H1 (cell line): ENCODE data around the gene FLVCR2. TPM values are rescaled to one million over a fixed set of nuclear protein-coding genes. Genes with fewer than 3 reads are reported as not detected.

ENCODE experiments used
- CTCF ChIA-PET: fragments of 300-600 bp; sonication (Branson Sonifier 250); formaldehyde crosslinking; loops from one replicate; lab custom pipeline; 2021; ENCODE audit not compliant: partially characterized antibody; lab: Charles Lee
- POLR2A ChIA-PET: fragments of 300-600 bp; sonication (Branson Sonifier 250); formaldehyde crosslinking; loops from one replicate; lab custom pipeline; 2021; ENCODE audit warnings: inconsistent platforms; ENCODE audit not compliant: partially characterized antibody; lab: Charles Lee
- DNase-seq, 2 experiments: peaks; one replicate each; pipeline versions ENCODE4 v3.0.0 to v3.0.0-alpha.2; 2010 to 2022; ENCODE audit warnings: low spot score in 2 of 2, low read depth in 1 of 2, mixed read lengths in 1 of 2
- FAIRE-seq: peaks from 2 replicates; lab custom pipeline; 2011; peaks lifted over from hg19 to GRCh38; lab: Jason Lieb, UNC
- H2AFZ ChIP-seq: 2 replicates; pipeline ENCODE4 v1.8.1; 2012; ENCODE audit warnings: low read length, inconsistent platforms
- H2AK5ac ChIP-seq: 2 replicates; pipeline ENCODE4 v1.6.1; 2013; ENCODE audit warnings: low read depth, low read length
- H2BK120ac ChIP-seq: replicated peaks from 2 replicates; pipeline ENCODE3; 2013; ENCODE audit warnings: low read depth, low read length, inconsistent platforms
- H2BK12ac ChIP-seq: 2 replicates; pipeline ENCODE4 v1.6.1; 2013; ENCODE audit warnings: low read depth, low read length
- H2BK15ac ChIP-seq: 2 replicates; pipeline ENCODE4 v1.6.1; 2013; ENCODE audit warnings: low read length
- H2BK20ac ChIP-seq: 2 replicates; pipeline ENCODE4 v1.6.1; 2013; ENCODE audit warnings: low read length
- H2BK5ac ChIP-seq: 2 replicates; pipeline ENCODE4 v1.6.1; 2013; ENCODE audit warnings: low read depth, low read length
- H3K14ac ChIP-seq: 2 replicates; pipeline ENCODE4 v1.6.1; 2013; ENCODE audit warnings: inconsistent platforms; ENCODE audit not compliant: insufficient read length
- H3K18ac ChIP-seq: 2 replicates; pipeline ENCODE4 v1.6.1; 2013; ENCODE audit warnings: low read length; ENCODE audit errors: extremely low read depth
- H3K23ac ChIP-seq: 2 replicates; pipeline ENCODE4 v1.6.1; 2013; ENCODE audit warnings: inconsistent platforms; ENCODE audit not compliant: insufficient read length
- H3K23me2 ChIP-seq: 2 replicates; pipeline ENCODE4 v1.6.1; 2013; ENCODE audit warnings: low read depth, low read length
- H3K27ac ChIP-seq: 2 replicates; pipeline ENCODE4 v1.6.1; 2011; ENCODE audit warnings: low read depth, low read length, inconsistent platforms
- H3K27me3 ChIP-seq, 4 experiments: replicated peaks in 1 of 4; 1 replicate in 1 of 4; 2 replicates in 3 of 4; pipeline versions ENCODE4 v1.6.1 to v1.8.1; 2011 to 2013; ENCODE audit warnings: low read length in 3 of 4, mild to moderate bottlenecking in 3 of 4, inconsistent platforms in 2 of 4, mixed read lengths in 2 of 4, moderate library complexity in 1 of 4; ENCODE audit not compliant: control insufficient read depth in 3 of 4, insufficient read depth in 3 of 4; ENCODE audit errors: extremely low read depth in 1 of 4
- H3K36me3 ChIP-seq, 4 experiments: 2 replicates each; pipeline versions ENCODE4 v1.6.1 to v1.8.1; 2011 to 2013; ENCODE audit warnings: mild to moderate bottlenecking in 4 of 4, low read length in 3 of 4, moderate library complexity in 2 of 4, control low read depth in 1 of 4, inconsistent platforms in 1 of 4; ENCODE audit not compliant: insufficient read depth in 4 of 4, control insufficient read depth in 2 of 4
- H3K4ac ChIP-seq: replicated peaks from 2 replicates; pipeline ENCODE3; 2013; ENCODE audit warnings: low read length, low read depth, mixed read lengths, inconsistent platforms; ENCODE audit not compliant: insufficient read length
- H3K4me1 ChIP-seq, 4 experiments: replicated peaks in 1 of 4; 1 replicate in 1 of 4; 2 replicates in 3 of 4; pipeline versions ENCODE4 v1.6.1 to v1.8.1; 2011 to 2013; ENCODE audit warnings: low read length in 3 of 4, inconsistent platforms in 2 of 4, mixed read lengths in 1 of 4; ENCODE audit not compliant: insufficient read depth in 4 of 4, control insufficient read depth in 3 of 4
- H3K4me2 ChIP-seq, 2 experiments: 2 replicates each; pipeline versions ENCODE4 v1.6.1 to v1.8.1; 2011 to 2013; ENCODE audit warnings: low read depth in 2 of 2, low read length in 2 of 2, control low read depth in 1 of 2, inconsistent platforms in 1 of 2, mild to moderate bottlenecking in 1 of 2; ENCODE audit not compliant: insufficient read depth in 1 of 2
- H3K4me3 ChIP-seq, 4 experiments: fragments of 200-600, 300-600 bp in 1 of 4; sonication (generic), shearing (Covaris generic), sonication (Bioruptor Twin) in 1 of 4; 2 replicates each; pipeline versions ENCODE4 v1.5.1 to v1.8.1; 2011 to 2016; ENCODE audit warnings: low read length in 4 of 4, low read depth in 3 of 4, control low read depth in 2 of 4, inconsistent platforms in 2 of 4, mild to moderate bottlenecking in 2 of 4, mixed read lengths in 1 of 4, moderate library complexity in 1 of 4; ENCODE audit not compliant: insufficient read depth in 2 of 4; ENCODE audit errors: extremely low read depth in 1 of 4
- H3K56ac ChIP-seq: replicated peaks from 2 replicates; pipeline ENCODE3; 2013; ENCODE audit warnings: low read depth, mild to moderate bottlenecking, mixed read lengths, low read length, inconsistent platforms; ENCODE audit not compliant: insufficient read length
- H3K79me1 ChIP-seq: 2 replicates; pipeline ENCODE4 v1.6.1; 2013; ENCODE audit warnings: low read depth, low read length, control low read depth
- H3K79me2 ChIP-seq, 2 experiments: 2 replicates each; pipeline versions ENCODE4 v1.6.1 to v1.8.1; 2012 to 2013; ENCODE audit warnings: low read length in 2 of 2, mild to moderate bottlenecking in 2 of 2, inconsistent platforms in 1 of 2; ENCODE audit not compliant: insufficient read depth in 2 of 2, control insufficient read depth in 1 of 2
- H3K9ac ChIP-seq, 4 experiments: replicated peaks in 1 of 4; 1 replicate in 1 of 4; 2 replicates in 3 of 4; pipeline versions ENCODE4 v1.6.1 to v1.8.1; 2011 to 2013; ENCODE audit warnings: low read depth in 3 of 4, low read length in 3 of 4, control low read depth in 2 of 4, mild to moderate bottlenecking in 2 of 4, moderate library complexity in 2 of 4, inconsistent platforms in 1 of 4; ENCODE audit errors: extremely low read depth in 1 of 4
- H3K9me3 ChIP-seq, 2 experiments: 2 replicates each; pipeline versions ENCODE4 v1.6.1 to v1.8.1; 2012 to 2013; ENCODE audit warnings: mild to moderate bottlenecking in 2 of 2, moderate library complexity in 2 of 2, control low read depth in 1 of 2, inconsistent platforms in 1 of 2, low read depth in 1 of 2, low read length in 1 of 2, mixed read lengths in 1 of 2; ENCODE audit not compliant: insufficient read depth in 2 of 2
- H4K20me1 ChIP-seq, 2 experiments: replicated peaks in 1 of 2; 2 replicates each; pipeline versions ENCODE3 to v1.8.1; 2011 to 2013; ENCODE audit warnings: inconsistent platforms in 2 of 2, low read length in 2 of 2, mild to moderate bottlenecking in 1 of 2; ENCODE audit not compliant: insufficient read depth in 2 of 2, control insufficient read depth in 1 of 2
- H4K5ac ChIP-seq: 2 replicates; pipeline ENCODE4 v1.6.1; 2013; ENCODE audit warnings: low read length, low read depth, mixed read lengths, inconsistent platforms; ENCODE audit not compliant: insufficient read length
- H4K8ac ChIP-seq: 2 replicates; pipeline ENCODE4 v1.8.0; 2013; ENCODE audit warnings: mild to moderate bottlenecking, moderate library complexity, low read length, inconsistent platforms; ENCODE audit not compliant: insufficient read depth; ENCODE audit errors: extremely low read depth
- H4K91ac ChIP-seq: replicated peaks from 2 replicates; pipeline ENCODE3; 2013; ENCODE audit warnings: low read length, mixed read lengths, inconsistent platforms; ENCODE audit not compliant: insufficient read length
- ASH2L ChIP-seq: fragments of 200-600, 300-600 bp; sonication (generic); IDR thresholded peaks from one replicate; pipeline ENCODE4 v1.7.1; 2017; ENCODE audit warnings: low read length
- CBX8 ChIP-seq: fragments of 300-800, 300-1000 bp; sonication (generic); IDR thresholded peaks from 2 replicates; pipeline ENCODE4 v1.7.1; 2016; ENCODE audit warnings: low read depth, low read length, borderline replicate concordance
- EP300 ChIP-seq, 2 experiments: IDR thresholded peaks; 1 replicate in 1 of 2; 2 replicates in 1 of 2; pipeline ENCODE4 v1.6.1; 2011 to 2012; ENCODE audit warnings: low read depth in 2 of 2, low read length in 2 of 2, mild to moderate bottlenecking in 2 of 2, borderline replicate concordance in 1 of 2, inconsistent platforms in 1 of 2, moderate library complexity in 1 of 2
- FOSL1 ChIP-seq: IDR thresholded peaks from 2 replicates; pipeline ENCODE4 v1.6.1; 2011; ENCODE audit warnings: mild to moderate bottlenecking, low read depth, low read length, moderate library complexity; ENCODE audit not compliant: insufficient read depth
- GABPA ChIP-seq: IDR thresholded peaks from 2 replicates; pipeline ENCODE4 v1.6.1; 2011; ENCODE audit warnings: mild to moderate bottlenecking, low read length, moderate library complexity, borderline replicate concordance; ENCODE audit not compliant: insufficient read depth
- MAFK ChIP-seq: IDR thresholded peaks from 2 replicates; pipeline ENCODE4 v1.6.1; 2012; ENCODE audit warnings: low read depth, mild to moderate bottlenecking, improper control_type of control experiment, low read length
- NANOG ChIP-seq: IDR thresholded peaks from 2 replicates; pipeline ENCODE4 v1.6.1; 2011; ENCODE audit warnings: low read length, low read depth, mild to moderate bottlenecking, inconsistent platforms; ENCODE audit not compliant: insufficient read depth, poor library complexity, severe bottlenecking
- RAD21 ChIP-seq, 2 experiments: IDR thresholded peaks in 1 of 2; conservative IDR thresholded peaks in 1 of 2; 2 replicates each; pipeline ENCODE4 v1.6.1; 2011; ENCODE audit warnings: low read depth in 2 of 2, low read length in 2 of 2, improper control_type of control experiment in 1 of 2, inconsistent platforms in 1 of 2, mild to moderate bottlenecking in 1 of 2, moderate library complexity in 1 of 2
- RFX5 ChIP-seq: IDR thresholded peaks from 2 replicates; pipeline ENCODE4 v1.6.1; 2011; ENCODE audit warnings: low read depth, low read length, improper control_type of control experiment, borderline replicate concordance
- SIX5 ChIP-seq: IDR thresholded peaks from 2 replicates; pipeline ENCODE4 v1.6.1; 2011; ENCODE audit warnings: mild to moderate bottlenecking, low read depth, low read length
- SP2 ChIP-seq: IDR thresholded peaks from 2 replicates; pipeline ENCODE4 v1.6.1; 2012; ENCODE audit warnings: mild to moderate bottlenecking, low read length, inconsistent platforms
- YY1 ChIP-seq: IDR thresholded peaks from 2 replicates; pipeline ENCODE4 v1.6.1; 2011; ENCODE audit warnings: low read depth, mild to moderate bottlenecking, low read length
- ZNF274 ChIP-seq: IDR thresholded peaks from 2 replicates; pipeline ENCODE4 v1.7.0; 2012; ENCODE audit warnings: low read length, borderline replicate concordance; ENCODE audit errors: extremely low read depth
- WGBS, 2 experiments: shearing (Covaris generic) in 1 of 2; methylation state at CpG; one replicate each; pipeline versions ENCODE4 v1.1.6 to v1.1.7; 2013 to 2015; ENCODE audit warnings: low lambda C conversion rate in 2 of 2, mixed read lengths in 2 of 2, inconsistent platforms in 1 of 2, low coverage in 1 of 2, missing lambda C conversion rate in 1 of 2; ENCODE audit not compliant: insufficient replicate concordance in 2 of 2, insufficient coverage in 1 of 2, insufficient read length in 1 of 2; ENCODE audit errors: extremely low coverage in 1 of 2, missing lambda C conversion rate in 1 of 2; 5-methylcytosine and 5-hydroxymethylcytosine counted together
- polyA plus RNA-seq, 7 experiments: library from polyadenylated mRNA; depleted of rRNA in 3 of 7; stranded (reverse) in 5 of 7; unstranded in 2 of 7; fragments of >200 nt in 5 of 7; fragments of 200-250 nt in 2 of 7; gene quantifications; 1 replicate in 5 of 7; 2 replicates in 1 of 7; 4 replicates in 1 of 7; pipeline versions ENCODE4 v1.2.1 to v1.2.3, GENCODE V29; 2011 to 2013; ENCODE audit warnings: missing spikeins in 2 of 7, mixed read lengths in 2 of 7
- total RNA-seq: library from RNA; stranded (reverse); fragmentation: NEBNext Ultra II Directional; extraction: Animal tissue kit (Norgen Biotek cat#: 25700); gene quantifications from 2 replicates; pipeline ENCODE4 v1.2.1, GENCODE V29; 2021
- TF ChIP-seq, protein P1 (sequence below): IDR thresholded peaks from 2 replicates; pipeline ENCODE4 v1.6.1; 2012; ENCODE audit warnings: inconsistent platforms

The FLVCR2 gene
- total and polyA plus RNA-seq, 2 of the 8 experiments (the other 6 are each of a cell fraction or from before 2014, with no cell fraction given), result 7.1 to 8.2 TPM

DNA sequence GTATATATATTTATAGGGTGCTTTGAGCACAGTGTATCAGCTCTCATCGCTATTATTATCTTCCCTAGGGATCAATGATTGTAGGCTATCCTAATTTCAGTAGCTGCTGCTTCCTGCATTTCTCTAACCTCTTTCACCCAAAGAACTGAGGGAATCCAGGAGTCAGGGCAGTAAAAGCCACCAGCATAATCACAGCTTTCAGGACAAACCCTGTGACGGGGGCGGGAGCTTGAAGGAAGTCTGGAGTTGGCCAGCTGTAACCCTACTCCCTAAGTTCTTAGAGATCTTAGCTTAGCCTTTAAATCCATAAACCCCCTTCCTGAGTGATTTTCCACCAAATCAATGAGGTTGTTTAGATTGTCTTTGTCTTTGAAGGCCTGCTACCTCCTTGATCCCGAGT, 33.7 kb downstream of the FLVCR2 start:
- Histone ChIP-seq H3K14ac (no peak overlapping the region), H2BK20ac (no peak overlapping the region), H3K27me3 (no peaks in the 10 kb centered on the region), H2BK12ac (no peak overlapping the region), H3K4me1 (no peaks in the 10 kb centered on the region), H4K20me1 (no peaks in the 10 kb centered on the region), H4K5ac (no peak overlapping the region), H2AFZ (no peak overlapping the region), H3K36me3 (no peaks in the 10 kb centered on the region), H3K23me2 (no peaks in the 10 kb centered on the region), H2BK15ac (no peak overlapping the region), H3K79me2 (no peaks in the 10 kb centered on the region), H3K4ac (no peak overlapping the region), H3K27ac (no peak overlapping the region), H3K4me2 (no peak overlapping the region), H4K91ac (no peak overlapping the region), H3K4me3 (no peak overlapping the region), H3K23ac (no peak overlapping the region), H3K9ac (no peak overlapping the region), H2BK5ac (no peak overlapping the region), H2BK120ac (no peak overlapping the region), H4K8ac (no peak overlapping the region), H3K56ac (no peak overlapping the region), H2AK5ac (no peak overlapping the region), H3K79me1 (no peaks in the 10 kb centered on the region), H3K9me3 (no peaks in the 10 kb centered on the region), H3K18ac (no peak overlapping the region)
- 81% methylated on average over 4 of the region's 4 CpGs; no CpG with 5 or more reads in 1 of the 2 experiments for WGBS, 2 experiments
- ChIA-PET POLR2A (interaction anchor here (1.0 kb wide), 1 partner anchor 49 kb away, joined by 3 read pairs; the partner anchor contains the start of gene TTLL5), CTCF (interaction anchor here (0.7 to 2.2 kb wide), 9 partner anchors 8 to 97 kb away, joined by 3 to 8 read pairs (median 3); partner anchors contain the start of gene FLVCR2)
- FAIRE-seq (no peak), DNase-seq (no peak)
- TF ChIP-seq FOSL1, result no peak
- no peak for TF ChIP-seq SP2
- no peak for TF ChIP-seq RFX5
- no peak for TF ChIP-seq SIX5
- no peak for TF ChIP-seq YY1
- TF ChIP-seq RAD21 (IDR thresholded peaks at IDR 0.05 in 1 of 2, conservative IDR thresholded peaks at IDR 0.05 in 1 of 2; ENCODE audit: low read depth in 2 of 2, low read length in 2 of 2), result no peak
- no peak for TF ChIP-seq GABPA
- TF ChIP-seq CBX8, result no peak
- no peak for TF ChIP-seq ASH2L
- TF ChIP-seq, protein P1, sequence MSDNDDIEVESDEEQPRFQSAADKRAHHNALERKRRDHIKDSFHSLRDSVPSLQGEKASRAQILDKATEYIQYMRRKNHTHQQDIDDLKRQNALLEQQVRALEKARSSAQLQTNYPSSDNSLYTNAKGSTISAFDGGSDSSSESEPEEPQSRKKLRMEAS, result no peak
- TF ChIP-seq ZNF274, result no peak
- no peak for TF ChIP-seq MAFK
- TF ChIP-seq NANOG, result no peak
- no peak for TF ChIP-seq EP300 (IDR thresholded peaks at IDR 0.05; ENCODE audit: borderline replicate concordance in 1 of 2, low read depth in 2 of 2, low read length in 2 of 2)
